ENCODE results near the gene PXMP2.
"Not testable (repeated sequence)": the region's sequence is repeated elsewhere in the genome, so short reads cannot be mapped to it uniquely, and the experiment has no call there.

The PXMP2 gene

GRCh38 chr12:132724506-132725241 lies 37.3 kb downstream of the PXMP2 start:
- DNase-seq = peak; percentile 45

- DNase-seq = no peak
Observed at GRCh38 chr12:132726386-132726785, 39.0 kb downstream of the PXMP2 start.

- DNase-seq = no peak
Observed at GRCh38 chr12:132727091-132727794, 39.9 kb downstream of the PXMP2 start.

- no peak for DNase-seq
Observed at GRCh38 chr12:132728502-132728901, 41.1 kb downstream of the PXMP2 start.

- peak; percentile 44 for DNase-seq
Observed at GRCh38 chr12:132729541-132730320, 42.3 kb downstream of the PXMP2 start.

GRCh38 chr12:132730353-132730752 lies 43.0 kb downstream of the PXMP2 start:
- no peak for DNase-seq

- DNase-seq = no peak
Observed at GRCh38 chr12:132731574-132731973, 44.2 kb downstream of the PXMP2 start.

GRCh38 chr12:132734206-132734605 lies 46.8 kb downstream of the PXMP2 start:
- no peak for DNase-seq

GRCh38 chr12:132735496-132735895 lies 48.1 kb downstream of the PXMP2 start:
- no peak for DNase-seq

- no peak for DNase-seq
Observed at GRCh38 chr12:132736378-132736777, 49.0 kb downstream of the PXMP2 start.

- DNase-seq = no peak
Observed at GRCh38 chr12:132736913-132737312, 49.5 kb downstream of the PXMP2 start.

GRCh38 chr12:132739600-132740312 lies 52.4 kb downstream of the PXMP2 start:
- DNase-seq = no peak

GRCh38 chr12:132740313-132740646 lies 52.9 kb downstream of the PXMP2 start:
- DNase-seq = no peak

GRCh38 chr12:132740652-132741051 lies 53.3 kb downstream of the PXMP2 start:
- no peak for DNase-seq

- DNase-seq = no peak
Observed at GRCh38 chr12:132741620-132742019, 54.2 kb downstream of the PXMP2 start.

GRCh38 chr12:132743831-132744230 lies 56.4 kb downstream of the PXMP2 start:
- no peak for DNase-seq

- DNase-seq = no peak
Observed at GRCh38 chr12:132746613-132747012, 59.2 kb downstream of the PXMP2 start.

- DNase-seq = no peak
Observed at GRCh38 chr12:132747395-132747794, 60.0 kb downstream of the PXMP2 start.

- no peak for DNase-seq
Observed at GRCh38 chr12:132747896-132748295, 60.5 kb downstream of the PXMP2 start.

GRCh38 chr12:132748319-132748718 lies 60.9 kb downstream of the PXMP2 start:
- DNase-seq = no peak

- not testable (repeated sequence) for DNase-seq
Observed at GRCh38 chr12:132753670-132754069, 66.3 kb downstream of the PXMP2 start.

- no peak for DNase-seq
Observed at GRCh38 chr12:132754160-132754932, 67.0 kb downstream of the PXMP2 start.

Data from NCI-H1694 (cell line).